DMS 273 (cell line): ENCODE data around the gene ABCG5.

Experiments used
- DNase-seq: peaks from one replicate; lab custom pipeline; 2025; ENCODE audit not compliant: unreplicated experiment; lab: John Stamatoyannopoulos, UW

Gene ABCG5

DNA sequence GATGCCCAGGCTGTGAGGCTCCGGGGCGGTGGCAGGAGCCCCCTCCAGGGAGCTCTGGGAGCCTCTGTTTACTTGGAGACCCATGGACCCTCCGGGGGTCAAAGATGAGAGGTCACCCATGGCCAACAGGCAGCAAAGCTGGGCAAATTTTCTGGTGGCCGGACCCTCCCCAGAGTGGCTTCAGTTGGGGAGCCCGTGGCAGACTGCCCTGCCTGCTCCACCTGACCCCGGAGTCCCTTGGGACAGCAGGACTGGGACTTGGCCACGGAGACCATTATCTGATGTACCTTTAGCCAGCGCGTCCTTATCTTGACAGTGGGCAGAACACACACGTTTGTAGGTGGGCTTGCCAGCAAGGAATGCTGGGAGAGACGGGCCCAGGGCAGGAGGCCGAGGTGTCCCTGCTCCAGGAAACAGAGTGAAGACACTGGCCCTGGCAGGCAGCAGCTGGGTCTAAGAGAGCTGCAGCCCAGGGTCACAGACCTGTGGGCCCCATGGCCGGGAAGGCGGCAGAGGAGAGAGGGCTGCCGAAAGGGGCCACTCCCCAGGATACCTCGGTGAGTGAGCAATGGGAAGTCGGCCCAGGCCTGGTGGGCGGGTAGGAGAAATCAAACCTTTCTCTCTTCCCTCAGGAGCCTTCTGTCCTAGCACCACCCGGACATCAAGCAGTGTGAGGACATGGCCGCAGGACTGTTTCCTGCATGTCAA, at the start of gene ABCG5, which contains the start of gene ABCG8:
ABCG5 (minus strand) TSS at position 280 of the 708 bp plus-strand sequence; CDS start at position 120, 160 bp downstream.
ABCG8 (plus strand) TSS at position 412 of the 708 bp plus-strand sequence; CDS start at position 495, 83 bp downstream.
- DNase-seq: no peak

DNA sequence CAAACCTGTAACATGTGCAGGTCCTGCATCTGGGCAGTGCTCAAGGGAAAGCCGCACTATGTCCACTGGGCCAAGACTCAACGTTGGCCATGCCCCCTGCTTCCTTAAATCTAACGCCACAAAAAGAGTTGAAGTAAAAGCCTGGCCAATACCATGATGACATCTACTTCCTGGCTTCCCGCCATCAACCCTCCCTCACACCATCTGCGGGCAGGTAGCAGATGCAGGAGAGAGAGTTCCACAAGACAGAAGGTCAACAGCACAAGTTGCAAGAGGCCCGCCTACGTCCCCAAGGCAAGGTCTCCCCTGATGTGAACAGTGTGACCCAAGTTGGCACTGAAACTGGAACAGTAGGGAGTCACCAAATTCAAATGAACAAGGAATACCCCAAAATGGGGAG, 48.5 kb upstream of the ABCG5 start:
- DNase-seq: peak; percentile 83

DNA sequence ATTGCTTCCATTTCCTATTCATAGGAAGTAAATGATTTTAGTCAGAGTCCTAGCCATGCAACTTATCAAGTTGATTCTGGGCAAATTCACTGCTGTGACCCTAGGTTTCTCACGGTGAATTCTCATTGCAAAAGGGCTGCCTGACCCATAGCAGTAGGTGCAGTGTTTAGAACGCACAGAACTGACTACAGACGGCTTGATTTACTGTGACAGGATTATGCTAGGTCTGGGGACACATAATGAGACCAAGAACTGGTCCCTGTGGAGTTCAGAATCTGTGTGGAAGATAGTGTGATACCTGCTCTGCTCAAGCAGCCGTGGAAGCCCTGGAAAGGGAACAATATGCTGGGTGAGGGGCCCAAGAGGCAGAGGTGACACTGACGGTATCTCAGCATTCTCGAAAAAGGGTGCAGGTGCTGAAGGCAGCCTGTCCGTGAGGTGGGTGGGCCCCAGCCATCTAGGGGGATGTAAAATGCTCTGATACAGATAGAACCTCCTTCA, 46.5 kb upstream of the ABCG5 start:
- DNase-seq: no peak

DNA sequence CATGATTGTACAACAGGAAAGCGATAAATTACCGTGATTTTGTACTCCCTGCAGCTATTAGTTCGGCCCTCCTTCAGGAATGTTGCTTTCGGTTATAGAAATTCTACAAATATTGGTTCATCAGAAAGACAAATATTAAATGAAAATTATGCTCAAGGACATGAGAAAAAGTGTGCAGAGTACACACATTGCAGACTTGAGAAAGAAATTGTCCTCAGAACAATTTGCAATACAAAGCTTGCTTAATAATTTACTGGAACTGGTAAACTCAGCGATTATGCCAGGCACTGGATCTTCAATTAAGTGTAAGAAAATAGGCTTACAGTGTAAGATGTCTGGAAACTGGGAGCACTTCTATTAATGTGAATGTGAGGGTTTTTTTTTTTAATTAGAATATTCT, 46.0 kb upstream of the ABCG5 start:
- DNase-seq: no peak

DNA sequence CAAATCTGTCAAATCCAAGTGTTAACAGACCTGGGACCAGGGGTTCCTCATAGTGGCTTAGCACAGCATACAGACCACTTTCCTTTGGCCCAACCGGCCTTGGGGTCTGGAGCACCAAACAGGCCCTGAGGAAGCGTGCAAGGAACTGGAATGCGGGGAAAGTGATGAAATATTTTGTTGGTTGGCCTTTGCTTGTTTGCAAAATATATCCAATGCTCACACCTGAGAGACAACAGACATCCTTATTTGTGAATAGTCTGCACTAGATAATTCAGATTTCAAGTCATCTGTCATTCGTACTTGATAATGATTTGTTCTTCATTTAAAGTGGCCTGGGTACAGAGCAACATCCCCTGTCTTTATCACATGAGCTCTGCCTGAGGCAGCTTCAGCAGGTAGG, 43.7 kb upstream of the ABCG5 start:
- DNase-seq: no peak

- DNase-seq: no peak
Observed at GRCh38 chr2:43880952-43881351, 42.3 kb upstream of the ABCG5 start.

DNA sequence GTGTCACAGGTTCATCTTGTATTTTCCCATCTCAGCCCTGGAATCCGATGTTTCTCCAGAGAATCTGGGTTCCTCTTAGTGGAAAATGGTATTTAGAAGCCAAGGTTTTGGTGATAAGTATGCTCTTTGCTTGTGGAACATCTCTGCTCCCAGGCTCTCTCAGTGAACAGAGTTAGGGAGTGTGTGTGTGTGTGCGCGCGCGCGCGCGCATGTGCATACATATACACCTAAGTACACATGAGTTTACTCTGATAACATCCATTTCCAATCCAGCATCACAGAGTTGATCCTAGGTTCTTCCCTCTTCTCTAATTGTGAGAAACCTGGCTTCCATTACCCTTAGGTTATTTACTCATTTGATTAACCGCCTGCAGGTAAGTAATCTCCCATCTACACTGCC, 41.8 kb upstream of the ABCG5 start:
- DNase-seq: no peak

DNA sequence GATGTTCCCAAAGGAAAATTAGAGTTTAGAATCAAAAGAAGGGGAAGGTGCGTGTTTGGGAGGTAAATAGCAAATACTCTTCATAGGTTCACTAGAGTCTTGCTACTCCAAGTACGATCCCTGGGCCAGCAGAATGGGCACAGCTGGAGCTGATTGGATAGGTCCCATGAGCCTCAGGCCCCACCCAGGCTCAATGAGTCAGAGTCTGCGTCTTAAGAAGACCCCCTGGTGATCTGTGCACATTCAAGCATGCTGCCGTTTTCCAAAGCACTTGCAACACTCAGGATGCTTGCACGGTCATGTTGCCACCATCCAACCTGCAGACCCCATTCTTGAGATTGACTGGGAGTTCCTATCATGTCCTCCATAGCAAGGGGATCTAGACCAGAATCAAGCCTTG, 40.6 kb upstream of the ABCG5 start:
- peak; percentile 20 for DNase-seq

DNA sequence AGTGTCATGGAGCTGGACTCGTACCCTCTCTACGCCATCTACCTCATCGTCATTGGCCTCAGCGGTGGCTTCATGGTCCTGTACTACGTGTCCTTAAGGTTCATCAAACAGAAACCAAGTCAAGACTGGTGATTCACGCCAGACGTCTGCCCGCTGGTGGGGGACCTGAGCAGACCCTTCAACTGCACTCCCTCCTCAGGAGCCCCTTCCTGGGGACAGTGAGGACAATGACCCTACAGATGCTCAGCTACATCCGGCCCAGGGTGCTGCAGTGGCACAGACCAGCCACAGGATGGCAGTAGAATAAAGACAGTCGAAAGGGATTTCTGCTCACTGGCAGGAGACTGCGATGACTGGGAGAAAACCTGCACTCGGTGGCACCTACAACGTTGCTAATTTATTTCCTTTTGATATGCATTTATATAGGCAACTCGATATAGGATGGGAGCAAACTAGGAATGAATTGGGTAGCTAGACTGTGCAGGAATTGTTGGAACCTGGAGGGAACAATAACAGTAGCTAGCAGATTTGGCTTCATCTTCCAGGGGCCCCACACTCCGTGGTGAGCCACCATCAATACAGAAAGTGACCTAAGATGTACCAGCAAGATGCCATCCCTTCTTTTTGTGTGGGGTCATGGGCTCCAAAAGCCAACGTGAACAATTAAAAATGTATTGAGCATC, 39.3 kb upstream of the ABCG5 start:
- DNase-seq: peak; percentile 84

GRCh38 chr2:43874776-43875451, 36.3 kb upstream of the ABCG5 start:
- no peak for DNase-seq

DNA sequence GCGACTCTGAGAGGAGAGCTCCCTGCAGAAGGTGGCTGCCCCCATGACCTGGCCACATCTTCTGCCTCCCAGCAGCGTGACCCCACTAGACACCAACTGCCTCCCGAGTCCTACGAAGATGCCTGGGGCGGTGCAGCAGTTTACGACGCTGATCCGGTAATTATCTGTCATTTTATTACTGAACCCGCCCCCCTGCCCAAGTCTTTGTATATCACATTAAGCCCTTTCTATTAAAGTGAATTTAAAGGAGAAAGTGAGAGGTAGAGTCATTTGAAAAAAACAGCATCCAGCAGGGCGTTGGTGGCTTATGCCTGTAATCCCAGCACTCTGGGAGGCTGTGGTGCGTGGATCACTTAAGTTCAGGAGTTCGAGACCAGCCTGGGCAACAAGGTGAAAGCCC, 33.5 kb upstream of the ABCG5 start:
- no peak for DNase-seq

DNA sequence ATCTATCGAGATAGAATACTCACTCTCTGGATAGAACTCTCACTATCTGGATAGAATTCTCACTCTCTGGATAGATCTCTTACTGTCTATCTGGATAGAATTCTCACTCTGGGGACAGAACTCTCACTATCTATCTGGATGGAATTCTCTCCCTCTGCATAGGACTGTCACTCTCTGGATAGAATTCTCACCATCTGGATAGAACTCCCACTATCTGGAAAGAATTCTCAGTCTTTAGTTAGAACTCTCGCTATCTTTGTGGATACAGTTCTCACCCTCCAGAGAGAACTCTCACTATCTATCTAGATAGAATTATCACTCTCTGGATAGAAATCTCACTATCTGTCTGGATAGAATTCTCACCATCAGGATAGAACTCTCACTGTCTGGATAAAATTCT, 16.7 kb upstream of the ABCG5 start:
- DNase-seq: no peak

- DNase-seq: no peak
Observed at GRCh38 chr2:43854671-43855070, 16.0 kb upstream of the ABCG5 start.

- no peak for DNase-seq
Observed at GRCh38 chr2:43853141-43854081, 14.8 kb upstream of the ABCG5 start.

DNA sequence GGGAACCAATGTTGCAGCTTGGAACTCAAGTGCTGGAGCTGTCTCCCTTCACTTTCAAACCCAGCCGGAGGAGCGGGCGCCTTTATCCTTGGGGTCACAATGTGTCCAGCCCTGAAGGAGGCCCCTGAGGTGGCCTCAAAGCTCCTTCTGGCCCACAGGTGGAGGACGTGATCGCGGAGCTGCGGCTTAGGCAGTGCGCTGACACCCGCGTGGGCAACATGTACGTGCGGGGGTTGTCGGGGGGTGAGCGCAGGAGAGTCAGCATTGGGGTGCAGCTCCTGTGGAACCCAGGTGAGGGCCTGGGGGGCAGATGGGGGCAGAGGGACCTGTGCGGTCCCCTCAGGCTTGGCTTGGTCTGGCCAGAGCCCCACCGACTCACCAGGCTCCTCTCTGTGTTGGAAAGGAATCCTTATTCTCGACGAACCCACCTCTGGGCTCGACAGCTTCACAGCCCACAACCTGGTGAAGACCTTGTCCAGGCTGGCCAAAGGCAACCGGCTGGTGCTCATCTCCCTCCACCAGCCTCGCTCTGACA, 13.6 kb upstream of the ABCG5 start:
- no peak for DNase-seq

- no peak for DNase-seq
Observed at GRCh38 chr2:43851011-43851980, 12.7 kb upstream of the ABCG5 start.

DNA sequence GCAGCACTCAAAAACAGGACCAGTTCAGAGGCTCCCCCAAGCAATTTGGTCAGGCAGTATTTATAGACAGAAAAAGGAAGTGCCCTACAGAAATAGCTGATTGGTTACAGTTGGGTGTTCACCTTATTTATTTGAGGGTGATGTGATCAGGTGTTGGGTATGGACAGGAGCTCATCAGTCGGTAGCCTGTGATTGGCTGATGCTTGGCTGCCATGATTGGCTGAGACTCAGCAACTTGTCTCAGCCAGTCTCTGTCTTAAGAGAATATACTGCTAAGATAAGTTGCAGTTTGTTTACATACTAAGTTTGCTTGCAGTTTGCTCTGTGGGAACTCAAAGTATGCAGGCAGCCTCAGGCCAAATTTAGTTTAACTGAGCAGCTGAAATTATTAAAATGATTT, 9.6 kb upstream of the ABCG5 start:
- no peak for DNase-seq

- no peak for DNase-seq
Observed at GRCh38 chr2:43846140-43846793, 7.6 kb upstream of the ABCG5 start.

- DNase-seq: no peak
Observed at GRCh38 chr2:43845181-43845580, 6.5 kb upstream of the ABCG5 start.
